Measurements from ENCODE around the gene CCDC152. TPM values are rescaled to one million over a fixed set of nuclear protein-coding genes. Genes with fewer than 3 reads are reported as not detected.

Gene CCDC152
- total RNA-seq, 1 donor from 2014 or later = not detected

GRCh38 chr5:42779083-42779482 is 22.5 kb downstream of the CCDC152 start:
- Mint-ChIP-seq H3K36me3 (ENCODE audit: low read depth) (no peaks in the 10 kb centered on the region), H3K27me3 (ENCODE audit: low read depth) (peaks cover 32% of the 10 kb centered on the region), H3K27ac (ENCODE audit: unreplicated experiment) (no peak overlapping the region), H3K4me1 (ENCODE audit: low read depth) (no peaks in the 10 kb centered on the region), H3K4me3 (ENCODE audit: unreplicated experiment) (no peak overlapping the region), H3K9me3 (ENCODE audit: low read depth) (no peaks in the 10 kb centered on the region)
- no peak for TF ChIP-seq CTCF (IDR thresholded peaks at IDR 0.05)
- no peak for DNase-seq (ENCODE audit: low spot score)

- Mint-ChIP-seq H3K4me1 (ENCODE audit: low read depth) (no peaks in the 10 kb centered on the region), H3K9me3 (ENCODE audit: low read depth) (peaks cover 15% of the 10 kb centered on the region), H3K36me3 (ENCODE audit: low read depth) (no peaks in the 10 kb centered on the region), H3K27ac (ENCODE audit: unreplicated experiment) (no peak overlapping the region), H3K4me3 (ENCODE audit: unreplicated experiment) (no peak overlapping the region), H3K27me3 (ENCODE audit: low read depth) (peaks cover 23% of the 10 kb centered on the region)
- no peak for DNase-seq (ENCODE audit: low spot score)
- no peak for TF ChIP-seq CTCF (IDR thresholded peaks at IDR 0.05)
Observed at GRCh38 chr5:42781584-42781983, 25.0 kb downstream of the CCDC152 start.

- Mint-ChIP-seq H3K4me1 (ENCODE audit: low read depth) (no peaks in the 10 kb centered on the region), H3K27ac (ENCODE audit: unreplicated experiment) (no peak overlapping the region), H3K9me3 (ENCODE audit: low read depth) (peaks cover 27% of the 10 kb centered on the region), H3K36me3 (ENCODE audit: low read depth) (peaks cover under 1% of the 10 kb centered on the region), H3K4me3 (ENCODE audit: unreplicated experiment) (no peak overlapping the region), H3K27me3 (ENCODE audit: low read depth) (peaks cover 17% of the 10 kb centered on the region)
- DNase-seq (ENCODE audit: low spot score) = no peak
- TF ChIP-seq CTCF (IDR thresholded peaks at IDR 0.05) = no peak
Observed at GRCh38 chr5:42784132-42784531, 27.5 kb downstream of the CCDC152 start.

DNA sequence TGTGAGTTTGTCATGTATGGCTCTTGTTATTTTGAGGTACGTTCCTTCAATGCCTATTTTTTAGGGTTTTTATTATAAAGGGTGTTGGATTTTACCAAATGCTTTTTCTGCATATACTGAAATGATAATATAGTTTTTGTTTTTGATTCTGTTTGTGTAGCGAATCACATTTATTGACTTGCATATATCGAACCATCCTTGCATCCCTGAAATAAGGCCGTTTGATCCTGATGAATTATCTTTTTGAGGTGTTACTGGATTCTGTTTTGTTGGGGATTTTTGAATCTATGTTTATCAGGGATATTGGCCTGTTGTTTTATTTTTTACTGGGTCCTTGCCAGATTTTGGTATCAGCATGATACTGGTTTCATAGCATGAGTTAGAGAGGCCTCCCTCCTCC is 29.1 kb downstream of the CCDC152 start:
- Mint-ChIP-seq H3K27me3 (ENCODE audit: low read depth) (peaks cover 9% of the 10 kb centered on the region), H3K4me1 (ENCODE audit: low read depth) (no peaks in the 10 kb centered on the region), H3K36me3 (ENCODE audit: low read depth) (peaks cover 2% of the 10 kb centered on the region), H3K4me3 (ENCODE audit: unreplicated experiment) (no peak overlapping the region), H3K27ac (ENCODE audit: unreplicated experiment) (no peak overlapping the region), H3K9me3 (ENCODE audit: low read depth) (peaks cover 29% of the 10 kb centered on the region)
- no peak for DNase-seq (ENCODE audit: low spot score)
- TF ChIP-seq CTCF (IDR thresholded peaks at IDR 0.05) = no peak

- no peak for DNase-seq (ENCODE audit: low spot score)
- Mint-ChIP-seq H3K9me3 (ENCODE audit: low read depth) (peaks cover 29% of the 10 kb centered on the region), H3K4me1 (ENCODE audit: low read depth) (no peaks in the 10 kb centered on the region), H3K36me3 (ENCODE audit: low read depth) (peaks cover 2% of the 10 kb centered on the region), H3K27me3 (ENCODE audit: low read depth) (peaks cover 4% of the 10 kb centered on the region), H3K4me3 (ENCODE audit: unreplicated experiment) (no peak overlapping the region), H3K27ac (ENCODE audit: unreplicated experiment) (no peak overlapping the region)
- TF ChIP-seq CTCF (IDR thresholded peaks at IDR 0.05) = no peak
Observed at GRCh38 chr5:42787073-42787472, 30.5 kb downstream of the CCDC152 start.
